K562 (cell line): ENCODE measurements around the gene CDKN1B. TPM values are rescaled to one million over a fixed set of nuclear protein-coding genes. Genes with fewer than 3 reads are reported as not detected.

Experiments used
- CREM ChIP-seq: IDR thresholded peaks from 2 replicates; pipeline ENCODE4 v1.6.1; 2014; ENCODE audit warnings: antibody characterized with exemption, low read depth
- EGR1 ChIP-seq: fragments of 450-650 bp; conservative IDR thresholded peaks from 2 replicates; pipeline ENCODE4 v1.6.1; 2017; ENCODE audit warnings: mild to moderate bottlenecking
- KLF16 ChIP-seq: IDR thresholded peaks from 2 replicates; pipeline ENCODE4 v1.6.1; 2016; ENCODE audit warnings: antibody characterized with exemption
- LARP7 ChIP-seq: fragments of 450-650 bp; IDR thresholded peaks from 2 replicates; pipeline ENCODE4 v1.6.1; 2016
- LEF1 ChIP-seq: fragments of 450-650 bp; IDR thresholded peaks from 2 replicates; pipeline ENCODE4 v1.6.1; 2016; ENCODE audit warnings: mild to moderate bottlenecking
- MAFK ChIP-seq: IDR thresholded peaks from 2 replicates; pipeline ENCODE4 v1.6.1; 2011; ENCODE audit warnings: low read length, improper control_type of control experiment
- NBN ChIP-seq: fragments of 450-650 bp; IDR thresholded peaks from 2 replicates; pipeline ENCODE4 v1.6.1; 2016; ENCODE audit warnings: low read depth, mild to moderate bottlenecking
- PHF8 ChIP-seq: fragments of 200-600 bp; sonication (generic); IDR thresholded peaks from 2 replicates; pipeline ENCODE4 v1.6.1; 2012; ENCODE audit warnings: mixed run types, mild to moderate bottlenecking, inconsistent platforms, low read length, moderate library complexity, borderline replicate concordance
- POLR2A ChIP-seq: fragments of 450-650 bp; conservative IDR thresholded peaks from 2 replicates; pipeline ENCODE4 v1.6.1; 2016
- PRPF4 ChIP-seq: fragments of 200-400 bp; formaldehyde crosslinking; IDR thresholded peaks from one replicate; pipeline ENCODE4 v1.6.1; 2017; ENCODE audit warnings: low read length, low read depth, mild to moderate bottlenecking; ENCODE audit not compliant: insufficient read depth, poor library complexity, severe bottlenecking
- RAD21 ChIP-seq, 2 experiments: fragments of 250-450 bp in 1 of 2; fragments of 450-650 bp in 1 of 2; sonication (Bioruptor Pico) in 1 of 2; formaldehyde crosslinking in 1 of 2; IDR thresholded peaks in 1 of 2; conservative IDR thresholded peaks in 1 of 2; 2 replicates each; pipeline versions ENCODE4 v1.4.0 to v1.8.0; 2020 to 2022; ENCODE audit warnings: mild to moderate bottlenecking in 2 of 2, moderate library complexity in 1 of 2
- SIX5 ChIP-seq, 2 experiments: IDR thresholded peaks; 2 replicates each; pipeline ENCODE4 v1.6.1; 2011; ENCODE audit warnings: low read length in 2 of 2, borderline replicate concordance in 1 of 2, low read depth in 1 of 2, mild to moderate bottlenecking in 1 of 2, moderate library complexity in 1 of 2; ENCODE audit not compliant: insufficient read depth in 1 of 2
- SNRNP70 ChIP-seq: fragments of 200-400 bp; formaldehyde crosslinking; optimal IDR thresholded peaks from 2 replicates; pipeline ENCODE3; 2017; ENCODE audit warnings: low read depth, low read length
- TAF1 ChIP-seq: IDR thresholded peaks from 2 replicates; pipeline ENCODE4 v1.6.1; 2011; ENCODE audit warnings: mild to moderate bottlenecking, low read length, moderate library complexity; ENCODE audit not compliant: insufficient read depth, control insufficient read depth, severe bottlenecking; ENCODE audit errors: extremely low read depth
- XRCC5 ChIP-seq: fragments of 200-400 bp; formaldehyde crosslinking; IDR thresholded peaks from 2 replicates; pipeline ENCODE4 v1.6.1; 2017; ENCODE audit warnings: low read depth, mild to moderate bottlenecking, low read length
- ZNF124 ChIP-seq: sonication (generic); formaldehyde crosslinking; IDR thresholded peaks from 2 replicates; pipeline ENCODE4 v1.8.1; 2022; ENCODE audit warnings: missing genetic modification reagents
- ZNF140 ChIP-seq: fragments of 250-450 bp; sonication (Bioruptor Pico); IDR thresholded peaks from 2 replicates; pipeline ENCODE4 v1.8.0; 2021; ENCODE audit warnings: moderate library complexity, mild to moderate bottlenecking, inconsistent platforms
- polyA plus RNA-seq, 8 experiments: library from polyadenylated mRNA; depleted of rRNA in 4 of 8; stranded (reverse) in 5 of 8; unstranded in 3 of 8; fragments of >200 nt; fragmentation: Nextera tagmentation in 2 of 8; fragmentation: Illumina TruSeq in 1 of 8; extraction: Ambion mirVana in 2 of 8; extraction: Trizol in 1 of 8; gene quantifications; 2 replicates each; pipeline versions ENCODE4 v1.2.1 to v1.2.3, GENCODE V29; 2011 to 2014; ENCODE audit warnings: inconsistent platforms in 1 of 8, missing spikeins in 1 of 8
- total RNA-seq, 7 experiments: library from RNA; depleted of rRNA in 6 of 7; stranded (reverse); fragments of >200 nt in 6 of 7; fragmentation: Illumina TruSeq in 2 of 7; extraction: Trizol in 2 of 7; gene quantifications; 2 replicates each; pipeline versions ENCODE4 v1.2.1 to v1.2.3, GENCODE V29; 2011 to 2021; ENCODE audit warnings: low replicate concordance in 1 of 7
- TF ChIP-seq, protein P1 (sequence below): fragments of 450-650 bp; formaldehyde crosslinking; IDR thresholded peaks from 2 replicates; pipeline ENCODE4 v1.4.0; 2020; ENCODE audit warnings: mild to moderate bottlenecking, moderate library complexity
- TF ChIP-seq, protein P2 (sequence below): fragments of 200-800 bp; sonication (Bioruptor generic); IDR thresholded peaks from 2 replicates; pipeline ENCODE4 v1.6.1; 2017; ENCODE audit warnings: missing genetic modification characterization, missing compliant biosample characterization
- TF ChIP-seq, protein P3 (sequence below): fragments of 450-650 bp; IDR thresholded peaks from 2 replicates; pipeline ENCODE4 v1.7.1; 2018; ENCODE audit warnings: mild to moderate bottlenecking, low read depth; ENCODE audit not compliant: partially characterized antibody
- TF ChIP-seq, protein P4 (sequence below): sonication (generic); formaldehyde crosslinking; IDR thresholded peaks from 2 replicates; pipeline ENCODE4 v1.8.1; 2023; ENCODE audit warnings: mild to moderate bottlenecking, missing genetic modification reagents

CDKN1B gene
- total and polyA plus RNA-seq, 9 of the 15 experiments (the other 6 are each of a cell fraction or from before 2014, with no cell fraction given): 2.6 to 35.2 (median 15.5) TPM

- TF ChIP-seq SNRNP70 (no peak), RAD21 (CRISPR knock-in tag; conservative IDR thresholded peaks at IDR 0.05 in 1 of 2, IDR thresholded peaks at IDR 0.05 in 1 of 2) (no peak), ZNF140 (CRISPR knock-in tag) (no peak), KLF16 (no peak), XRCC5 (no peak), LARP7 (no peak), EGR1 (peak; percentile 54), ZNF124 (CRISPR knock-in tag) (no peak), NBN (no peak), LEF1 (no peak), PRPF4 (peak; percentile 19), TAF1 (peak; percentile 72), POLR2A (peak; percentile 74), PHF8 (peak; percentile 45; the same call in 1 of the 2 replicates), CREM (peak; percentile 44), SIX5 (IDR thresholded peaks at IDR 0.05; ENCODE audit: borderline replicate concordance in 1 of 2, insufficient read depth in 1 of 2, low read depth in 1 of 2, low read length in 2 of 2) (no peak), MAFK (no peak)
- TF ChIP-seq, protein P1, sequence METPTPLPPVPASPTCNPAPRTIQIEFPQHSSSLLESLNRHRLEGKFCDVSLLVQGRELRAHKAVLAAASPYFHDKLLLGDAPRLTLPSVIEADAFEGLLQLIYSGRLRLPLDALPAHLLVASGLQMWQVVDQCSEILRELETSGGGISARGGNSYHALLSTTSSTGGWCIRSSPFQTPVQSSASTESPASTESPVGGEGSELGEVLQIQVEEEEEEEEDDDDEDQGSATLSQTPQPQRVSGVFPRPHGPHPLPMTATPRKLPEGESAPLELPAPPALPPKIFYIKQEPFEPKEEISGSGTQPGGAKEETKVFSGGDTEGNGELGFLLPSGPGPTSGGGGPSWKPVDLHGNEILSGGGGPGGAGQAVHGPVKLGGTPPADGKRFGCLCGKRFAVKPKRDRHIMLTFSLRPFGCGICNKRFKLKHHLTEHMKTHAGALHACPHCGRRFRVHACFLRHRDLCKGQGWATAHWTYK: no peak
- TF ChIP-seq, protein P2, sequence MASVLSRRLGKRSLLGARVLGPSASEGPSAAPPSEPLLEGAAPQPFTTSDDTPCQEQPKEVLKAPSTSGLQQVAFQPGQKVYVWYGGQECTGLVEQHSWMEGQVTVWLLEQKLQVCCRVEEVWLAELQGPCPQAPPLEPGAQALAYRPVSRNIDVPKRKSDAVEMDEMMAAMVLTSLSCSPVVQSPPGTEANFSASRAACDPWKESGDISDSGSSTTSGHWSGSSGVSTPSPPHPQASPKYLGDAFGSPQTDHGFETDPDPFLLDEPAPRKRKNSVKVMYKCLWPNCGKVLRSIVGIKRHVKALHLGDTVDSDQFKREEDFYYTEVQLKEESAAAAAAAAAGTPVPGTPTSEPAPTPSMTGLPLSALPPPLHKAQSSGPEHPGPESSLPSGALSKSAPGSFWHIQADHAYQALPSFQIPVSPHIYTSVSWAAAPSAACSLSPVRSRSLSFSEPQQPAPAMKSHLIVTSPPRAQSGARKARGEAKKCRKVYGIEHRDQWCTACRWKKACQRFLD (CRISPR knock-in tag): peak; percentile 77
- TF ChIP-seq, protein P3, sequence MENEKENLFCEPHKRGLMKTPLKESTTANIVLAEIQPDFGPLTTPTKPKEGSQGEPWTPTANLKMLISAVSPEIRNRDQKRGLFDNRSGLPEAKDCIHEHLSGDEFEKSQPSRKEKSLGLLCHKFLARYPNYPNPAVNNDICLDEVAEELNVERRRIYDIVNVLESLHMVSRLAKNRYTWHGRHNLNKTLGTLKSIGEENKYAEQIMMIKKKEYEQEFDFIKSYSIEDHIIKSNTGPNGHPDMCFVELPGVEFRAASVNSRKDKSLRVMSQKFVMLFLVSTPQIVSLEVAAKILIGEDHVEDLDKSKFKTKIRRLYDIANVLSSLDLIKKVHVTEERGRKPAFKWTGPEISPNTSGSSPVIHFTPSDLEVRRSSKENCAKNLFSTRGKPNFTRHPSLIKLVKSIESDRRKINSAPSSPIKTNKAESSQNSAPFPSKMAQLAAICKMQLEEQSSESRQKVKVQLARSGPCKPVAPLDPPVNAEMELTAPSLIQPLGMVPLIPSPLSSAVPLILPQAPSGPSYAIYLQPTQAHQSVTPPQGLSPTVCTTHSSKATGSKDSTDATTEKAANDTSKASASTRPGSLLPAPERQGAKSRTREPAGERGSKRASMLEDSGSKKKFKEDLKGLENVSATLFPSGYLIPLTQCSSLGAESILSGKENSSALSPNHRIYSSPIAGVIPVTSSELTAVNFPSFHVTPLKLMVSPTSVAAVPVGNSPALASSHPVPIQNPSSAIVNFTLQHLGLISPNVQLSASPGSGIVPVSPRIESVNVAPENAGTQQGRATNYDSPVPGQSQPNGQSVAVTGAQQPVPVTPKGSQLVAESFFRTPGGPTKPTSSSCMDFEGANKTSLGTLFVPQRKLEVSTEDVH: no peak
- TF ChIP-seq, protein P4, sequence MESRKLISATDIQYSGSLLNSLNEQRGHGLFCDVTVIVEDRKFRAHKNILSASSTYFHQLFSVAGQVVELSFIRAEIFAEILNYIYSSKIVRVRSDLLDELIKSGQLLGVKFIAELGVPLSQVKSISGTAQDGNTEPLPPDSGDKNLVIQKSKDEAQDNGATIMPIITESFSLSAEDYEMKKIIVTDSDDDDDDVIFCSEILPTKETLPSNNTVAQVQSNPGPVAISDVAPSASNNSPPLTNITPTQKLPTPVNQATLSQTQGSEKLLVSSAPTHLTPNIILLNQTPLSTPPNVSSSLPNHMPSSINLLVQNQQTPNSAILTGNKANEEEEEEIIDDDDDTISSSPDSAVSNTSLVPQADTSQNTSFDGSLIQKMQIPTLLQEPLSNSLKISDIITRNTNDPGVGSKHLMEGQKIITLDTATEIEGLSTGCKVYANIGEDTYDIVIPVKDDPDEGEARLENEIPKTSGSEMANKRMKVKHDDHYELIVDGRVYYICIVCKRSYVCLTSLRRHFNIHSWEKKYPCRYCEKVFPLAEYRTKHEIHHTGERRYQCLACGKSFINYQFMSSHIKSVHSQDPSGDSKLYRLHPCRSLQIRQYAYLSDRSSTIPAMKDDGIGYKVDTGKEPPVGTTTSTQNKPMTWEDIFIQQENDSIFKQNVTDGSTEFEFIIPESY (CRISPR knock-in tag): no peak
Measured at GRCh38 chr12:12725086-12725955, 8.2 kb downstream of the CDKN1B start (continued).
